ENCODE results near the gene CPNE6. TPM values are rescaled to one million over a fixed set of nuclear protein-coding genes. Genes with fewer than 3 reads are reported as not detected.

CPNE6 gene
- total and polyA plus RNA-seq, 2 of the 13 experiments (the other 11 are each of a cell fraction or from before 2014, with no cell fraction given): not detected

- TF ChIP-seq MXD1 (CRISPR knock-in tag; IDR thresholded peaks at IDR 0.05) (peak; percentile 99), HHEX (CRISPR knock-in tag; IDR thresholded peaks at IDR 0.05) (peak; percentile 72; the same call in 1 of the 2 replicates), ZNF768 (CRISPR knock-in tag; IDR thresholded peaks at IDR 0.05) (peak; percentile 85; the same call in 1 of the 2 replicates), DPF2 (CRISPR knock-in tag; IDR thresholded peaks at IDR 0.05; ENCODE audit: borderline replicate concordance, low read depth) (0 out of 2 replicates have a peak, but pooled peaks have one; percentile 39), TIGD3 (CRISPR knock-in tag; IDR thresholded peaks at IDR 0.05; ENCODE audit: borderline replicate concordance) (peak; percentile 94), DMAP1 (CRISPR knock-in tag; IDR thresholded peaks at IDR 0.05) (peak; percentile 100), IKZF1 (IDR thresholded peaks at IDR 0.05) (no peak), ELF1 (CRISPR knock-in tag; IDR thresholded peaks at IDR 0.05) (peak; percentile 96), SSRP1 (CRISPR knock-in tag; IDR thresholded peaks at IDR 0.05) (no peak), SP2 (CRISPR knock-in tag; IDR thresholded peaks at IDR 0.05) (peak; percentile 97), ZNF331 (CRISPR knock-in tag; IDR thresholded peaks at IDR 0.05) (peak; percentile 96), MEF2D (CRISPR knock-in tag; IDR thresholded peaks at IDR 0.05) (peak; percentile 97), ZSCAN29 (CRISPR knock-in tag; conservative IDR thresholded peaks at IDR 0.05) (0 out of 2 replicates have a peak, but pooled peaks have one; percentile 40), ZNF597 (CRISPR knock-in tag; IDR thresholded peaks at IDR 0.05) (no peak), NCOA2 (CRISPR knock-in tag; IDR thresholded peaks at IDR 0.05) (peak; percentile 77; the same call in 1 of the 2 replicates), ETV6 (CRISPR knock-in tag; conservative IDR thresholded peaks at IDR 0.05) (peak; percentile 87), BATF2 (CRISPR knock-in tag; IDR thresholded peaks at IDR 0.05) (no peak), SRSF9 (IDR thresholded peaks at IDR 0.05; ENCODE audit: borderline replicate concordance, insufficient read depth, low read depth, low read length, poor library complexity, severe bottlenecking) (no peak)
- TF ChIP-seq, protein P1, sequence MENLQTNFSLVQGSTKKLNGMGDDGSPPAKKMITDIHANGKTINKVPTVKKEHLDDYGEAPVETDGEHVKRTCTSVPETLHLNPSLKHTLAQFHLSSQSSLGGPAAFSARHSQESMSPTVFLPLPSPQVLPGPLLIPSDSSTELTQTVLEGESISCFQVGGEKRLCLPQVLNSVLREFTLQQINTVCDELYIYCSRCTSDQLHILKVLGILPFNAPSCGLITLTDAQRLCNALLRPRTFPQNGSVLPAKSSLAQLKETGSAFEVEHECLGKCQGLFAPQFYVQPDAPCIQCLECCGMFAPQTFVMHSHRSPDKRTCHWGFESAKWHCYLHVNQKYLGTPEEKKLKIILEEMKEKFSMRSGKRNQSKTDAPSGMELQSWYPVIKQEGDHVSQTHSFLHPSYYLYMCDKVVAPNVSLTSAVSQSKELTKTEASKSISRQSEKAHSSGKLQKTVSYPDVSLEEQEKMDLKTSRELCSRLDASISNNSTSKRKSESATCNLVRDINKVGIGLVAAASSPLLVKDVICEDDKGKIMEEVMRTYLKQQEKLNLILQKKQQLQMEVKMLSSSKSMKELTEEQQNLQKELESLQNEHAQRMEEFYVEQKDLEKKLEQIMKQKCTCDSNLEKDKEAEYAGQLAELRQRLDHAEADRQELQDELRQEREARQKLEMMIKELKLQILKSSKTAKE (CRISPR knock-in tag; IDR thresholded peaks at IDR 0.05; ENCODE audit: borderline replicate concordance): no peak
- TF ChIP-seq, protein P2, sequence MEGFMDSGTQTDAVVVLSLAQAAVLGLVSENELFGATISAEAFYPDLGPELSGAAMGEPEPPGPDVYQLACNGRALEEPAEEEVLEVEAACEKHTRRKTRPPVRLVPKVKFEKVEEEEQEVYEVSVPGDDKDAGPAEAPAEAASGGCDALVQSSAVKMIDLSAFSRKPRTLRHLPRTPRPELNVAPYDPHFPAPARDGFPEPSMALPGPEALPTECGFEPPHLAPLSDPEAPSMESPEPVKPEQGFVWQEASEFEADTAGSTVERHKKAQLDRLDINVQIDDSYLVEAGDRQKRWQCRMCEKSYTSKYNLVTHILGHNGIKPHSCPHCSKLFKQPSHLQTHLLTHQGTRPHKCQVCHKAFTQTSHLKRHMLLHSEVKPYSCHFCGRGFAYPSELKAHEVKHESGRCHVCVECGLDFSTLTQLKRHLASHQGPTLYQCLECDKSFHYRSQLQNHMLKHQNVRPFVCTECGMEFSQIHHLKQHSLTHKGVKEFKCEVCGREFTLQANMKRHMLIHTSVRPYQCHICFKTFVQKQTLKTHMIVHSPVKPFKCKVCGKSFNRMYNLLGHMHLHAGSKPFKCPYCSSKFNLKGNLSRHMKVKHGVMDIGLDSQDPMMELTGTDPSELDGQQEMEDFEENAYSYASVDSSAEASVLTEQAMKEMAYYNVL (CRISPR knock-in tag; IDR thresholded peaks at IDR 0.05; ENCODE audit: borderline replicate concordance): peak; percentile 93
These were observed 43.4 kb downstream of the CPNE6 start, which contains the start of the genes DCAF11 and NRL (continued) for GRCh38 chr14:24114532-24115421.

All from HepG2 (cell line).